Measurements from ENCODE around the gene SCGB1D2. TPM values are rescaled to one million over a fixed set of nuclear protein-coding genes. Genes with fewer than 3 reads are reported as not detected.

SCGB1D2 gene
- total RNA-seq, 1 donor from 2014 or later, result not detected

- Mint-ChIP-seq H3K27me3 (peaks cover 3% of the 10 kb centered on the region), H3K9me3 (peaks cover 17% of the 10 kb centered on the region), H3K36me3 (peaks cover 5% of the 10 kb centered on the region), H3K27ac (no peak overlapping the region), H3K4me3 (no peak overlapping the region), H3K4me1 (ENCODE audit: unreplicated experiment) (no peaks in the 10 kb centered on the region)
- DNase-seq (ENCODE audit: extremely low spot score, unreplicated experiment), result no peak
- TF ChIP-seq CTCF (conservative IDR thresholded peaks at IDR 0.05), result no peak
Measured at GRCh38 chr11:62223095-62223494, 18.9 kb upstream of the SCGB1D2 start.

- Mint-ChIP-seq H3K27me3 (peaks cover 52% of the 10 kb centered on the region), H3K36me3 (no peaks in the 10 kb centered on the region), H3K9me3 (no peaks in the 10 kb centered on the region), H3K4me3 (no peak overlapping the region), H3K27ac (no peak overlapping the region), H3K4me1 (ENCODE audit: unreplicated experiment) (no peaks in the 10 kb centered on the region)
- no peak for TF ChIP-seq CTCF (conservative IDR thresholded peaks at IDR 0.05)
- DNase-seq (ENCODE audit: extremely low spot score, unreplicated experiment), result no peak
Measured at GRCh38 chr11:62233730-62234129, 8.3 kb upstream of the SCGB1D2 start.

- H3K36me3 Mint-ChIP-seq, result no peaks in the 10 kb centered on the region
- H3K9me3 Mint-ChIP-seq, result no peaks in the 10 kb centered on the region
- DNase-seq (ENCODE audit: extremely low spot score, unreplicated experiment), result no peak
- TF ChIP-seq CTCF (conservative IDR thresholded peaks at IDR 0.05), result no peak
- H3K27me3 Mint-ChIP-seq, result peaks cover 60% of the 10 kb centered on the region
- H3K4me3 Mint-ChIP-seq, result no peak overlapping the region
- no peaks in the 10 kb centered on the region for H3K4me1 Mint-ChIP-seq (ENCODE audit: unreplicated experiment)
- no peak overlapping the region for H3K27ac Mint-ChIP-seq
Measured at GRCh38 chr11:62236187-62236586, 5.9 kb upstream of the SCGB1D2 start.

- DNase-seq (ENCODE audit: extremely low spot score, unreplicated experiment), result no peak
- no peak overlapping the region for H3K27ac Mint-ChIP-seq
- no peak overlapping the region for H3K4me3 Mint-ChIP-seq
- TF ChIP-seq CTCF (conservative IDR thresholded peaks at IDR 0.05), result no peak
- peaks cover 53% of the 10 kb centered on the region for H3K27me3 Mint-ChIP-seq
- H3K36me3 Mint-ChIP-seq, result no peaks in the 10 kb centered on the region
- H3K9me3 Mint-ChIP-seq, result no peaks in the 10 kb centered on the region
- peaks cover 6% of the 10 kb centered on the region for H3K4me1 Mint-ChIP-seq (ENCODE audit: unreplicated experiment)
Measured at GRCh38 chr11:62237499-62237898, 4.5 kb upstream of the SCGB1D2 start.

GRCh38 chr11:62238151-62238550 lies 3.9 kb upstream of the SCGB1D2 start:
- Mint-ChIP-seq H3K27me3 (peaks cover 47% of the 10 kb centered on the region), H3K4me1 (ENCODE audit: unreplicated experiment) (peaks cover 6% of the 10 kb centered on the region), H3K4me3 (no peak overlapping the region), H3K27ac (no peak overlapping the region), H3K36me3 (no peaks in the 10 kb centered on the region), H3K9me3 (no peaks in the 10 kb centered on the region)
- TF ChIP-seq CTCF (conservative IDR thresholded peaks at IDR 0.05), result no peak
- DNase-seq (ENCODE audit: extremely low spot score, unreplicated experiment), result no peak

- Mint-ChIP-seq H3K27ac (no peak overlapping the region), H3K9me3 (peaks cover 5% of the 10 kb centered on the region), H3K4me3 (no peak overlapping the region), H3K36me3 (no peaks in the 10 kb centered on the region), H3K4me1 (ENCODE audit: unreplicated experiment) (peaks cover 10% of the 10 kb centered on the region), H3K27me3 (peaks cover 34% of the 10 kb centered on the region)
- TF ChIP-seq CTCF (conservative IDR thresholded peaks at IDR 0.05), result no peak
- no peak for DNase-seq (ENCODE audit: extremely low spot score, unreplicated experiment)
Measured at GRCh38 chr11:62241095-62241494, 944 bp upstream of the SCGB1D2 start.
